Thyroid gland (tissue), 4 donors: ENCODE measurements around the gene SCAP. TPM values are rescaled to one million over a fixed set of nuclear protein-coding genes. Genes with fewer than 3 reads are reported as not detected.

Experiments
- DNase-seq, 2 donors: peaks; one replicate each; pipeline ENCODE4 v3.0.0-alpha.2; 2019
- H3K27ac ChIP-seq, 3 donors: fragments of 200-600 bp; sonication (generic); 1 replicate in 2 of 3; 2 replicates in 1 of 3; pipeline ENCODE4 v1.5.1; 2016 to 2019; ENCODE audit warnings: mild to moderate bottlenecking in 1 of 3, moderate library complexity in 1 of 3
- H3K27me3 ChIP-seq: fragments of 200-600 bp; sonication (generic); one replicate; pipeline ENCODE4 v1.5.1; 2019
- H3K36me3 ChIP-seq, 2 donors: fragments of 200-600 bp; sonication (generic); one replicate each; pipeline ENCODE4 v1.5.1; 2016 to 2019
- H3K4me1 ChIP-seq, 2 donors: fragments of 200-600 bp; sonication (generic); one replicate each; pipeline ENCODE4 v1.5.1; 2017 to 2019
- H3K4me3 ChIP-seq, 3 donors: fragments of 200-600 bp; sonication (generic); replicated peaks in 1 of 3; 1 replicate in 2 of 3; 2 replicates in 1 of 3; pipeline ENCODE4 v1.5.1; 2016; ENCODE audit warnings: mild to moderate bottlenecking in 1 of 3
- H3K9me3 ChIP-seq: fragments of 200-600 bp; sonication (generic); one replicate; pipeline ENCODE4 v1.5.1; 2017
- POLR2A ChIP-seq, 2 donors: fragments of 450-650 bp; IDR thresholded peaks; one replicate each; pipeline ENCODE4 v1.6.1; 2017; ENCODE audit warnings: antibody characterized with exemption in 2 of 2, mild to moderate bottlenecking in 2 of 2, moderate library complexity in 1 of 2
- WGBS, 2 donors: methylation state at CpG; one replicate each; pipeline ENCODE4 v1.1.5; 2017; 5-methylcytosine and 5-hydroxymethylcytosine counted together
- intact Hi-C: fragments of 100-400 bp; cut with DNase I; formaldehyde crosslinking; loops from one replicate; pipeline ENCODE4 v1.15.1; 2023
- total RNA-seq, 4 donors: library from RNA; depleted of rRNA; stranded (reverse); fragments of >200 nt; gene quantifications; one replicate each; pipeline ENCODE4 v1.2.3, GENCODE V29; 2016
- TF ChIP-seq, protein P1 (sequence below), 6 experiments: fragments of 200-600 bp in 3 of 6; fragments of 450-650 bp in 3 of 6; sonication (generic) in 3 of 6; IDR thresholded peaks; one replicate each; pipeline ENCODE4 v1.5.1; 2016 to 2019; ENCODE audit warnings: antibody characterized with exemption in 6 of 6, mild to moderate bottlenecking in 2 of 6, inconsistent platforms in 1 of 6, moderate library complexity in 1 of 6

The SCAP gene
- total RNA-seq, 4 donors from 2014 or later: 56.8 to 102 (median 88.8) TPM

GRCh38 chr3:47404431-47404876 lies 71.3 kb downstream of the SCAP start:
- 77 to 88% methylated on average over 10 to 13 of the region's 13 CpGs for WGBS, 2 donors
- H3K36me3 ChIP-seq: peaks cover 24 to 32% of the 10 kb centered on the region in 2 donors
- intact Hi-C loops: no loop called here

DNA sequence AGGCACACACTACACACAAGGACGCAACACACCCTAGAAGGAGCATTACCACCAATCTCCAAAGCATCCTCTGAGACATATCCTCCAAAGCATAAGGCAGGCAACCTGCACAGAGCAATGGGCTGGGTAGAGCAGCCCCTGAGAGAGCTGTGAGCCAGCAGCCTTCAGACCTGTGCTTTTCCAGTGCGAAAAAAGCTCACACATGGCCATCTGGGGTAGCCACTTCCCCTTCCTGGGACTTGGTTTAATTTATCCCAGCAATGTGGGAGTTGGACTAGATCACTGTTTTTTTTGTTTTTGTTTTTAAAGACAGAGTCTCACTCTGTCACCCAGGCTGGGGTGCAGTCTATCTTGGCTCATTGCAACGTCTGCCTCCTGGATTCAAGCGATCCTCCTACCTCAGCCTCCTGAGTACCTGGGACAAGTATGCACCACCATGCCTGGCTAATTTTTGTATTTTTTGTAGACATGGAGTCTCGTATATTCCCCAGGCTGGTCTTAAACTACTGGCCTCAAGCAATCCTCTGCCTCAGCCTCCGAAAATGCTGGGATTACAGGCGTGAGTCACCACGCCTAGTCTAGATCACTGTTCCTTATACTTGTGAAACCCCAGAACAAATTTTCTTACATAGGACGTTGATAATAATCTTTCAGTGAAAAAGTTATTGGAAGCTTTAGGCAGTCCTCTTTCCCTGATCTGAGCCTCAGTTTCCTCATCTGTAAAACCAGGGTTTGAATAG lies 76.0 kb downstream of the SCAP start:
- TF ChIP-seq POLR2A (IDR thresholded peaks at IDR 0.05): no peak
- TF ChIP-seq, protein P1, sequence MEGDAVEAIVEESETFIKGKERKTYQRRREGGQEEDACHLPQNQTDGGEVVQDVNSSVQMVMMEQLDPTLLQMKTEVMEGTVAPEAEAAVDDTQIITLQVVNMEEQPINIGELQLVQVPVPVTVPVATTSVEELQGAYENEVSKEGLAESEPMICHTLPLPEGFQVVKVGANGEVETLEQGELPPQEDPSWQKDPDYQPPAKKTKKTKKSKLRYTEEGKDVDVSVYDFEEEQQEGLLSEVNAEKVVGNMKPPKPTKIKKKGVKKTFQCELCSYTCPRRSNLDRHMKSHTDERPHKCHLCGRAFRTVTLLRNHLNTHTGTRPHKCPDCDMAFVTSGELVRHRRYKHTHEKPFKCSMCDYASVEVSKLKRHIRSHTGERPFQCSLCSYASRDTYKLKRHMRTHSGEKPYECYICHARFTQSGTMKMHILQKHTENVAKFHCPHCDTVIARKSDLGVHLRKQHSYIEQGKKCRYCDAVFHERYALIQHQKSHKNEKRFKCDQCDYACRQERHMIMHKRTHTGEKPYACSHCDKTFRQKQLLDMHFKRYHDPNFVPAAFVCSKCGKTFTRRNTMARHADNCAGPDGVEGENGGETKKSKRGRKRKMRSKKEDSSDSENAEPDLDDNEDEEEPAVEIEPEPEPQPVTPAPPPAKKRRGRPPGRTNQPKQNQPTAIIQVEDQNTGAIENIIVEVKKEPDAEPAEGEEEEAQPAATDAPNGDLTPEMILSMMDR (IDR thresholded peaks at IDR 0.05): no peak
- Histone ChIP-seq H3K4me3 (no peak overlapping the region), H3K27me3 (no peaks in the 10 kb centered on the region), H3K27ac (no peak overlapping the region), H3K4me1 (peaks cover 18 to 39% of the 10 kb centered on the region in 2 donors), H3K9me3 (no peaks in the 10 kb centered on the region), H3K36me3 (no peaks in the 10 kb centered on the region)
- DNase-seq: no peak
- intact Hi-C loops: no loop called here
- WGBS, 2 donors: 92 to 96% methylated on average over 9 of the region's 9 CpGs

More at GRCh38 chr3:47404431-47404876, 71.3 kb downstream of the SCAP start:
- no peak for DNase-seq
- TF ChIP-seq, protein P1 (IDR thresholded peaks at IDR 0.05): no peak
- no peak for TF ChIP-seq POLR2A (IDR thresholded peaks at IDR 0.05)
- Histone ChIP-seq H3K4me1 (peaks cover 11 to 23% of the 10 kb centered on the region in 2 donors), H3K27me3 (no peaks in the 10 kb centered on the region), H3K27ac (peak overlapping the region; percentile 19 to 64 (median 33)), H3K9me3 (no peaks in the 10 kb centered on the region), H3K4me3 (no peak overlapping the region)

- H3K9me3 ChIP-seq: no peaks in the 10 kb centered on the region
- intact Hi-C loops: no loop called here
- no peak overlapping the region for H3K4me3 ChIP-seq
- no peak for DNase-seq
- no peak for TF ChIP-seq POLR2A (IDR thresholded peaks at IDR 0.05)
- TF ChIP-seq, protein P1 (IDR thresholded peaks at IDR 0.05): no peak
- H3K27ac ChIP-seq: no peak overlapping the region
- no peaks in the 10 kb centered on the region for H3K27me3 ChIP-seq
- no peaks in the 10 kb centered on the region for H3K36me3 ChIP-seq
- WGBS, 2 donors: 96 to 100% methylated on average over 1 of the region's 1 CpG
- H3K4me1 ChIP-seq: peaks cover 20 to 39% of the 10 kb centered on the region in 2 donors
Observed at GRCh38 chr3:47399016-47399415, 76.7 kb downstream of the SCAP start.

GRCh38 chr3:47398228-47398627 lies 77.5 kb downstream of the SCAP start:
- Histone ChIP-seq H3K4me3 (no peak overlapping the region), H3K27me3 (no peaks in the 10 kb centered on the region), H3K9me3 (no peaks in the 10 kb centered on the region), H3K27ac (no peak overlapping the region), H3K36me3 (no peaks in the 10 kb centered on the region), H3K4me1 (peaks cover 26 to 46% of the 10 kb centered on the region in 2 donors)
- intact Hi-C loops: no loop called here
- TF ChIP-seq POLR2A (IDR thresholded peaks at IDR 0.05): no peak
- TF ChIP-seq, protein P1 (IDR thresholded peaks at IDR 0.05): no peak
- WGBS, 2 donors: 81 to 82% methylated on average over 7 of the region's 7 CpGs
- no peak for DNase-seq

- intact Hi-C loops: no loop called here
- Histone ChIP-seq H3K27ac (peak overlapping the region; percentile 62 to 76 (median 70)), H3K36me3 (no peaks in the 10 kb centered on the region), H3K4me3 (no peak overlapping the region), H3K9me3 (no peaks in the 10 kb centered on the region), H3K4me1 (peaks cover 35 to 67% of the 10 kb centered on the region in 2 donors), H3K27me3 (no peaks in the 10 kb centered on the region)
- DNase-seq: no peak
- 57 to 63% methylated on average over 3 of the region's 3 CpGs for WGBS, 2 donors
- TF ChIP-seq POLR2A (IDR thresholded peaks at IDR 0.05): no peak
- TF ChIP-seq, protein P1 (IDR thresholded peaks at IDR 0.05): peak in 1 of 6 experiments; percentile 22
Observed at GRCh38 chr3:47394881-47395280, 80.9 kb downstream of the SCAP start.
